RCC 7860 (cell line): ENCODE data around the gene MAP2.
"Not testable (repeated sequence)": the region's sequence is repeated elsewhere in the genome, so short reads cannot be mapped to it uniquely, and the experiment has no call there.

Source experiments
- DNase-seq: peaks from one replicate; pipeline ENCODE4 v3.0.0-alpha.2; 2015; ENCODE audit warnings: low spot score
- FAIRE-seq: peaks from 2 replicates; lab custom pipeline; 2012; peaks lifted over from hg19 to GRCh38; lab: Jason Lieb, UNC

MAP2 gene

DNA sequence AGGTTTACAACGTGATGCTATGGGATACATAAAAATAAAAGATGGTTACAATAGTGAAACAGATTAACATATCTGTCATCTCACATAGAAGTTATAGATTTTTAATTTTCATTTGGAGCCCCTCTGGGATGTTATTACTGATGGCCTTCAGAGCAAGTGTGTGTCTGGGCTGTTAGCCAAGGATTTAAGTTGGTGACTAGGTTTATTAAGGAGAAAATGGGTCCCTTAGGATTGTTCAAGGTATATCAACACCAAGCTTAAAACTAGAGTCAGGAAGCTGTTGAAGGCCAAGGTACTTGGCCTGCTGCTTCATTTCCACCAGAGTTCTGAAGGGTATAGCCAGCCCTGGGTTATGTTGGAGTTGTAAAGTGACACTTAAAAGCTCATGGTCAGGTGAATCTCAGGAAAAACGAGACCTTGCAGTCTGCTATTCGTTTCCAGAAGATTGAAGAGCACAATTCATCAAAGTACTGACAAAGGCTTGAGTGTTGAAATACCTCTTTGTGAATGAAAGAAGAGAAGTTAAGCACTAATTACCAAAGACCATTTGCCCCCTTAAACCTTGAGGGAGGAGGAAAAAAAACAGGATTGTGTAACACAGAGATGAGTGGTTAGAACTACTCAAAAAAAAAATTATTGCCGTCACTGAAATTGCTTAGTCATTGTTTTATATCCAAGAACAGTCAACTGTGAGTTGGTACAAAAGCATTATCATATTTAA lies 48.4 kb downstream of the MAP2 start:
- DNase-seq (no peak), FAIRE-seq (peak; percentile 5)

DNA sequence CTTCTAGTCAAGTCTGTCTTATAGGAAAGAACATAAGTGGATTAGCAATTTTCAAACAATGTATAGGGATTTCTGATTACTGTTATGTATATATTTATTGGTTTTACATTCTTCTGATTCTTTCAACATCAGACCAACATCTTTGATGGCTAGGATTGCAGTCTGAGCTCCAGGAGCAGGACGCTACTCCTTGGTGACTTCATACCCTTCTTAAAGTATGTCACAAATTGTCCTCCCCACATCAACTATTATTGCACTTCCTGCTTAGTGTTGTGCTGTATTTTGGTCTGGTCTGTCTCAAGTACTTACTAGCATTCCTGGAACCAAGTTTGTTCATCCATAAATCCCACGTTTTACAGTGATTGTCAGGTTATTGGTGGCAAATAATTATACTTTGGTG lies 49.0 kb downstream of the MAP2 start:
- FAIRE-seq, result no peak
- DNase-seq, result no peak

DNA sequence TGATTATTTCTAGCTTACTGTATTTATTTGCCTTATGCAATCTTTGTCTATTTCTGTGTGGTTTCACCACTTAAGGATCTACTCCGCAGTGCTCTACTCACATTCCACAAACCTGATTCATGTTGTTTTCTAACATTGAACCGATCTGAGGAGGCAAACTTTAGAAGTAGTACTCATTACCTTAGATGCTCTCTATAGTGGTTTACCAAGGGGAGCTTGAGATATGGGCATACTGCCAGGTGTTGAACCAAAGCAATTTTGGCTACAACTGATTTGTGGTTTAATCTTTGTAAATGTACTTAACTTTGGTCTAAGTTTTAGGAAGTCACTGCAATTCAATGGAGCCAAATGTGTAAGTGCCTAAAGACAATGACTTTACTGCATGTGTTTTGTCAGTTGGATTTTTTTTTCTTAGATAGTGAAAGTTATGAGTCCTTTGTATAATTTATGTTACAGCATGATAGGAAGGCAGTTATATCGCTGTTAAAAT lies 50.1 kb downstream of the MAP2 start:
- peak; percentile 85 for DNase-seq
- FAIRE-seq, result peak; percentile 96

DNA sequence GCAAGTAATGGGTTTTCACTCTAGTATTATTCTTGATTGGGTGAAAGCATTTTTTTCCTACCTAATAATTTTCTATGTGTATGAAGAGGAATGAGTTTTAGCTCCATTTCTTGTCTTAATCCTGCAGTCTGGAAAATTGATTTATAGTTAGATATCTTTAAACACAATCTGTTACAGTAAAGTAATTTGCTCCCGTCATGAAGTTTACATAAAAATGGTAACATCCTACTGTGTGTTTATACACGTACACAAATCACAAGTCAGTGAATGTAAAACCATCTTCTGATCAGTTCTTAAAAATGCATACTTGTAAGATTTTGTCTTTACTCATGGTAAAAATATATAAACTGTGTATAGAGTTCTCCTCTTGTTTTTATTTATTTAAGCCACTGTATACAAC lies 51.1 kb downstream of the MAP2 start:
- DNase-seq (no peak), FAIRE-seq (no peak)

DNA sequence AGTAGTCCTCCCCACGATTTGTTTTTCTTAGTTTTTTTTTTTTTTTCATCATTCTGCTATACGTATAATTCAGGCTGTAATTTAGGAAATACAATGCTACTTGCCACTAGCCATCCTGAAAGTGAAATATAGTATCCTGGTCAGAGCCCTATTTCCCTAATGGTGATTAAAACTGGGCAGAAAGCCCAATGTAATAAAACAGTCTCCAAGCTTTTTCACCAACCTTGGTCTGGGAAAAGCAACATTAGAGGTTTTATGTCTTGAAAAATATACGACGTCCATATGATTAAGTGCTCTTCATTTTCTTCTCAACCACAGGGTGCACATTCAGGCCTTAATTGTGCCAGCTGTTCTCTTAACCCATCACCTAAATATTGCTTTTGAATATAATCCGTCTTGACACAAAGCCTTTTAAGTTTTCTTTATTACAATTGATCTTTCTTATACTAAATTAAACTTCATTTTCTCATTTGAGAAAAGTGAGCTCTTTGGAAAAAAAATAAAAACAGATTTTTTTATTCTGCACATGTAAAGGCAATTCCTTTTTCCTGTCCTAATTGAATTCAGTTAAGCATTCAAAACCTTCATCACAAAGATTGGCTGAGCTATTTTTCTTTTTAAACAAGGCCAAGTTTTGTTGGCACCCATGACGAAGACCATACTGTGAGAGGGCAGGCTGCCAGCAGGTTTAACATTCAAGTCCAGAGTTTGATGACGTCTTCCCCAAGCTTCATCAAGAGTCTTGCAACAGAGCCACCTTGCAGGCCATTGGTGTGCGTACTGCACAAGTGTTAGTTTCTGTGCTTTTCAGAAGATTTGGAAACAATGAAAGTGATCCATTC lies 52.7 kb downstream of the MAP2 start:
- peak; percentile 75 for FAIRE-seq
- DNase-seq, result no peak

DNA sequence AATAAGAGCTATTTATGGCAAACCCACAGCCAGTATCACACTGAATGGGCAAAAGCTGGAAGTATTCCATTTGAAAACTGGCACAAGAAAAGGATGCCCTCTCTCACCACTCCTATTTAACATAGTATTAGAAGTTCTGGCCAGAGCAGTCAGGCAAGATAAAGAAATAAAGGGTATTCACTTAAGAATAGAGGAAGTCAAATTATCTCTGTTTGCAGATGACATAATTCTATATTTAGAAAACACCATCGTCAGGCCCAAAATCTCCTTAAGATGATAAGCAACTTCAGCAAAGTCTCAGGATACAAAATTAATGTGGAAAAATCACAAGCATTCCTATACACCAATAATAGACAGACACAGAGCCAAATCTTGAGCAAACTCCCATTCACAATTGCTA lies 68.4 kb downstream of the MAP2 start:
- not testable (repeated sequence) for DNase-seq, FAIRE-seq

DNA sequence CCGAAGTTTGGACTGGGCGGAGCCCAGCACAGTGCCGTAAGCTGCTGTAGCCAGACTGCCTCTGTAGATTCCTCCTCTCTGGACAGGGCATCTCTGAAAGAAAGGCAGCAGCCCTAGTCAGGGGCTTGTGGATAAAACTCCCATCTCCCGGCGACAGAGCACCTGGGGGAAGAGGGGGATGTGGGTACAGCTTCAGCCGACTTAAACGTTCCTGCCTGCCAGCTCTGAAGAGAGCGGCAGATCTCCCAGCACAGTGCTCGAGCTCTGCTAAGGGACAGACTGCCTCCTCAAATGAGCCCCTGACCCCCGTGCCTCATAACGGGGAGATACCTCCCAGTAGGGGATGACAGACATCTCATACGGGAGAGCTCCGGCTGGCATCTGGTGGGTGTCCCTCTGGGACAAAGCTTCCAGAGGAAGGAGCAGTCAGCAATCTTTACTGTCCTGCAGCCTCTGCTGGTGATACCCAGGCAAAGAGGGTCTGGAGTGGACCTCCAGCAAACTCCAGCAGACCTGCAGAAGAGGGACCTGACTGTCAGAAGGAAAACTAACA lies 71.3 kb downstream of the MAP2 start:
- DNase-seq, FAIRE-seq: not testable (repeated sequence)

DNA sequence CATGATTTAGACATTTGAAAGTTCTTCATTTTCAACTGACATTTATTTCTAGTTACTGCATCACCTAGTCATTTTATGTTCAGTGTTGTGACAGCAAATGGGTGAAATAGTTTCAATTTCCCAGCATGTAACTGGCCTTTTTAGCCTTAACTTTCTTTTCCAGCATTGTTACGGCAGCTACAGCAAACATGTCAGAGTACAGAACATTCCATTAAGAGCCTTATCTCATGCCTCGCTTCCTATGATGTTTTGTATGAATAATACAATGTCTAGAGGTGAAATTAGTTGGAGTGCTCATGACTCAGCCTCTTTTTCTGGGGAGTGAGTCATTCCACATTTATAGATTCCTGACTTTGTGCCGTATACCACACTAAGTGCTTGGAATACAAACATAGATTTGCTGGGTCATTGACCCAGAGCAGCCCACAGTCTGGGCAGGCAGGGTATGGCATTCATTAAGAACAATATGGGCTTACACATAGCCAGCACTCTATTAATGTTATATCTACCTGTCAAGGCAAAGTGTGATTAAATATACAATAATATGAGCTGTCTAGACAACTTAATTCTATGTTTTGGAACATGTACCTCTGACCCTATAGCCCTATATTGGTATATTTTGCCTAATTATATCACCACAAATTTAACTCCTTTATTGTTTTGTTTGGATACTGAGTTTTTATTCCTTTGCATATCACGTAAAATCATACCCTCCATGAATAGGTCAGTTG lies 72.2 kb downstream of the MAP2 start:
- DNase-seq (peak; percentile 99), FAIRE-seq (peak; percentile 99)

DNA sequence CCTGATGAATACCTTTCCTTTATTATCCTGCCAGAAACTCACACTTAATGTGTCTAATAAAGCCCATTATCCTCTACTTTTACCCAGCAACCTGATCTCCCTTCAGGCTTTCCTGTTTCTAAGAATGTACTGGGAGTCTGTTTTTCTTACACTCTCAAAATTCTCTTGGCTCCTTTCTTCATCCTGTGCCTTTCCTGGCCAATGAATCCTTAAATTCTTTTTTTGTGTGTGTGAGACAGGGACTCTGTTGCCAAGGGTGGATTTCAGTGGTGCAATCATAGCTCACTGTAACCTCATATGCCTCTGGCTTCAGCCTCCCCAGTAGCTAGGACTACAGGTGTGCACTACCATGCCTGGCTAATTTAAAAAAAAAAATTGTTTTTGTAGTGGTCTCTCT lies 72.7 kb downstream of the MAP2 start:
- DNase-seq (no peak), FAIRE-seq (no peak)

DNA sequence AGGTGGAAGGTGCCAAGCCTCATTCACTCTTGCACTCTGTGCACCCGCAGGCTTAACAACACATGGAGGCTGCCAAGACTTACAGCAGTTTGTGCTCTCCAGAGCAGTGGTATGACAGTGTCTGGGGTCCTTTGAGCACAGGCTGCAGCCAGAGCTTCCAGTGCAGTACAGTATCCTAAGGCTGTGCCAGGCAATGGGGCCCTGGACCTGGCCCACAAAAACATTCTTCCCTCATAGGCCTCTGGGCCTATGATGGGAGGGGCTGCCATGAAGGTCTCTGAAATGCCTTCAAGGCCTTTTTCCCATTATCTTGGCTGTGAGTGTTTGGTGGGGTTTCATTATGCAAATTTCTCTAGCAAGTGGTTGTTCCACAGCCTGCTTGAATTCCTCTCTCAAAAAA lies 74.8 kb downstream of the MAP2 start:
- DNase-seq (no peak), FAIRE-seq (no peak)

DNA sequence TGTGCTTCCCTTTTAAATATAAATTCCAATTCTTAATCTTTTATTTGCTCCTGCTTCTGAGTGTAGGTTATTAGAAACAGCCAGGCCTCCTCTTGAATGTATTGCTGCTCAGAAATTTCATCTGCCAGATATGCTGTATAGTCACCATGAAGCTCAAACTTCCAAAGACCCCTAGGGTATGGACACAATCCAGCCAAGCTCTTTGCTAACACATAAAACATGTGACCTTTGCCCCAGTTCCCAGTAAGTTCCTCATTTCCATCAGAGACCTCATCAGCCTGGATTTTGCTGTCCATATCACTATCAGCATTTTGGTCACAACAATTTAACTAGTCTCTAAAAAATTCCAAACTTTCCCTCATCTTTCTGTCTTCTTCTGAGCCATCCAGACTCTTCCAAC lies 75.2 kb downstream of the MAP2 start:
- FAIRE-seq (no peak), DNase-seq (peak; percentile 5)

DNA sequence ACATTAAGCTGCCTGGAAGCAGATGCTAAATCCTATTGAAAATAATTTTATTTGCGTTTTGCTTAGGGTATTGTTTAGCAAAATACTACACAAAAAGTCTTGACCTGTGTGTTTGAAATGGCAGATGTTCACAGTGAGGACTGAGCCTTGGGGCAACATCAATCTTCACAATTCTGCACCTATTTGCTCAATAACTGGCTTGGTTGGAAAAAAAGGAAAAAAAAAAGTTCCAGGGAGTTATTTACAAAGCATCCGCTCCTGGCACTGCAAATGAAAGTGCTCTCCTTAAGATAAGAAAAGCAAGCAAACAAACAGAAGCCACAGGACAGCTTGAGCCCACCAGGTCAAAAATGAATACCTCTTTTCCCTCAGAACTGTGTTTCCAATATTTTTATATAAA lies 77.7 kb downstream of the MAP2 start:
- DNase-seq, result no peak

DNA sequence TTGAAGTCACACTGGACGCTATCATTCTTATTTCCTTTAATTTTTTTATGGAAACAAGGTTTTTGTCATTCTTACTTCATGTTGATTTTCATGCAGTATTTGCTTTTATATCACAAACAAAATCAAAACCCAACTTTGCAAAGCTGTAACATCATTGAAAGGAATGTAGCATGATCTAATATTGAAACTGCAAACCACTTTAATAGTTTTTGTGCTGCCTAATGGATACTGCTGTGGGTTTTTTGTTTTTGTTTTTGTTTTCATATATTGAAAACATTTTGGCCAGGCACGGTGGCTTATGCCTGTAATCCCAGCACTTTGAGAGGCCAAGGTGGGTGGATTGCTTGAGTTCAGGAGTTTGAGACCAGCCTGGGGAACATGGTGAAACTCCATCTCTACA lies 81.6 kb downstream of the MAP2 start:
- DNase-seq (no peak), FAIRE-seq (no peak)

More for the DNA sequence above, 77.7 kb downstream of the MAP2 start:
- no peak for FAIRE-seq

DNA sequence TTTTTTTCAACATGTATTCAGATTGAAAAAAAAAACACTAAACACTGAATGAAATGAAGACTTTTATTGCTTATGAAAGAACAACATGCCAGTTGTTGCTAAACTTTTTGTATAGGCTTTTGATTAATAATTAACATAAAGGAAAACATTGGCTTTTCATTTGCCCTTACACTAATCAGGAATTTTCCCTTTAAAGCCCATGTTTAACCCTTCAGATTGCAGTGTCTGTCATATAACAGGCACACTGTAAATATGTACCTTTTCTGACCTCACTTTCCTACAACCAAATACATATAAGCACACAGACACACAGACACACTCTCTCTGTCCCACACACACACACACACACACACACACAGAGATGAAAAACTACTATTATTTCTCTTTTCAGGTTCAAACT lies 84.4 kb downstream of the MAP2 start:
- no peak for DNase-seq
- FAIRE-seq, result no peak

DNA sequence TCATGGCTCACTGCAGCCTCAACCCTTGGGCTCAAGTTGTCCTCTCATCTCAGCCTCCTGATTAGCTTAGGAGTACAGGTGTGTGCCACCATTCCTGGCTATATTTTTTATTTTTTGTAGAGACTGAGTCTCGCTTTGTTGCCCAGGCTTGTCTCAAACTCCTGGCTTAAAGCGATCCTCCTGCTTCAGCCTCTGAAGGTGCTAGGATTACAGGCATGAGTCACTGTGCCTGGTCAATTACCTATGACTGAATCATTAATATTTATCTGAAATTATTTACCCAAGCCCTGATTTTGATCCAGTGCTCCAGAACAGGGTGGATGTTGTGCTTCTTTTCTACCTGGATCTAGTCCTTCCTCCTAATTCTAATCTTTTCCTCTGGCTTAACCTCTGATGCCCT lies 87.8 kb downstream of the MAP2 start:
- FAIRE-seq (no peak), DNase-seq (no peak)

DNA sequence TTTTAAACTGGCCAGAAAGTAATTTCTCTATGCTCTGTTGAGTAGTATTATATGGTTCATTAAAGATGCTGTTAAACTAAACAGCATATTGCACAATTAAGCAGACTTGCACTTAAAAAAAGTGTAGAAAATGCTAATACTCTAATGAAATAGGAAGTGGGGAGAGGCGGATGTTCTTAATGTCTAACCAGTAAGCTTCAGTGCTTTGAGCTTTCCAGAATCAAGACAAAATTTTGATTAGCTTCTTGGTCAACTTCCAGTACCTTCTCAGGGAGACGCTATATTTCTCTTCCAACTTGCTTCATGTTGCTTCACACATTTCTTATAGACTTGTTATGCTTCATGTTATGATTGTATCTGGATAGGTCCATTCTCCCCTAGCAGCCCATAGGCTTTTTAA lies 89.1 kb downstream of the MAP2 start:
- FAIRE-seq (no peak), DNase-seq (no peak)

DNA sequence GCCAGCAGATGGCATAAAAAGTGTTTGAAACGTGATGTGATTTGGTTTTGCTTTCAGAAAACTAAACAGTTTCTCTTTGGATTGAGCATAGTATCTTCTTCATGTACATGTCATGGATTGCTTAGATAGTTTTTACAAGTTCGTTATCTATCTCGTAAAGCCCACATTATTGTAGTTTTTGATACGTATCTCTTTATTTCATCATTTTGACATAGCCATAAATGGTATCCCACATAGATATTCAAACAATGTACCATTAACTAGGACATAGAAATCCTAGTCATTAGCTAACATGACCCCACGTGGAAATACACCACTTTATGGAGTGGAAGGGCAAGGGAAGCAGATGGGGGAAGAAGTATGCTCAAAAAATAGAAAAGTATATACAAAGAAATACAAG lies 93.6 kb downstream of the MAP2 start:
- FAIRE-seq, result no peak
- DNase-seq, result no peak

DNA sequence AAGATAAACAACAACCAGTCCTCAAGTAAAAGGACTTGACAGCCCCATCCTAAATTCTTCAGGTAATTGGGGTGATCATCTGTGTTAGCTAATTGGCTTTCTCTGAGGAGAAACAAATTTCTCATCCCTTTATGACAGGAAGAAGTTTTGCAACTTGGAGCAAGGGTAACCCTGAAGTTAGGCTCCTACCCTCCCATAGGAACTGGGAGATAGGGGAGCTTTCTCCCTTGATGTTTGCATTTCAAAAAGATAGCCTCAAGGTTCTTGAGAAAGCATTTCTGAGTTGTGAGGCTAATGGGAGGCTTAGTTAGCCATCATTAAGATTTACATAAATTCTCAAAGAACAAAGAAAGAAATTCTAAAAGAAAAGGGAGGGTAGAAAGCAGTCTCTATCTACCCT lies 95.4 kb downstream of the MAP2 start:
- DNase-seq (no peak), FAIRE-seq (no peak)

DNA sequence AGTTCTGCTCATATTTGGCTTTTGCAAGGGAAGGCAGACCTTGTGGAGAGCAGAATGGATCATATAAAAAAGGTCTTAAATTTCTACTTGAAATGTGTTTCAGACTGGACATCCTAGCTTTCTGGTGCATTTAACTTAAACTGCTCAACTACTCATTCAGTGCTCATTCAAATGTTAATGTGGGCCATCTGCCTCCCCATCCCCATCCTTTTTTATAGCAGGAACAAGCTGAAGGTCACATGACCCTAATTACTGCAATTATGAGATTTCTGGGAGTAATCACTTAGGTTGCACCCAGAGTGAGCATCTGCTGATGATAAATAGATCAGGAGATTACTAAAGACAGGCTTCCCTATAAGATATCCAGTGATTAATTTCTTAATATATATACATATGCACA lies 96.1 kb downstream of the MAP2 start:
- DNase-seq, result no peak

DNA sequence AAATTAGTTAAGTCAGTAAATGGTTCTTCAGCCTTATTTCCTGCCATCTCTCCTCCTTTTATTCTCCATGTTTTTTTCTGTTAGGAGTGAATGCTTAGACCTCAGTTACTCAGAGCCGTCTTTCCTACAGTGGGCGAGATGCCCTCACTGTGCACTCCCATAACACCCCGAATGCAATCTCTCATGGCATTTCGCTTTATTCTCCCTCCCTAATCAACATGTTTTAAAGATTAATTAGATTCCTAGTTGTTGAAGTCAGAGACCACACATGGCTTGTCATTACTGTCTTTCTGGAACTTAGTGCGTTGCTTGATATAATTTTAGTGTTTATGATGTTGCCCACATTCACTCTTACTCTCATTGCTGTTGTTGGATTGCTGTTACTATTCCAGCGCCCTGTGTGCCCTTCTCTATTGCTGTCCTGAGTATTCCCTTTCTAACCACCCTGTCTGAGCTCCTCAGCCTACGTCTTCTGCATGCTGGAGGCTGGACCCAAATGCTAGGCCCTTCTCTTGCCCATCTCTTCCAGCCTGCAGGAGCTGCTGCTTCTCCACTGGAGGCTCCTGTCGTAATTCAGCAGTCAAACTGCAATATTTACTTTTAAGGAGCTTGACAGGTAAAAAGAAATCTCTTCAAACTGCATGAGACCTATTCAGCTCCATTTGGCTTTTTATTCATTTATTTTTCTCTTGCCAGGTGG lies 99.3 kb downstream of the MAP2 start:
- no peak for FAIRE-seq
- no peak for DNase-seq

More for the DNA sequence above, 96.1 kb downstream of the MAP2 start:
- no peak for FAIRE-seq

DNA sequence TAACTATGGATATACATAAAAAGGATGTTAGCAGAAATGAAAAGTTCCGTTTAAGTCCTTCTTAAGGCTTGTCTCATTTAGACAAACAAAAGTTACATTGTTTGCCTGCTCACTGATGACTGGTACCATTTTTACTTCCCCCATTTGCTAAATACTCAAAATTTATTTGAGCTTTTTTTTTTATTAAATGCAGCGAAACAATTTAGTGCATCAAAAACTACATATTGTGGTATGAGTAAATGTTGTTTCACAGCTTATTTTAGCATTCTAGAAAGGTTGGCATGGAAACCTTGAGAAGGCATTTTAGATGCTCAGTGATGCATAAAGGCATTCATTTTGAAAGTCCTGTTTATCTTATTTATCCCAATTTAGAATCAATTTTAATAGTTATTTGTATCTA lies 100.0 kb downstream of the MAP2 start:
- peak; percentile 72 for FAIRE-seq
- peak; percentile 36 for DNase-seq
